HCT116 (cell line): ENCODE data around the gene TBC1D22B. TPM values are rescaled to one million over a fixed set of nuclear protein-coding genes. Genes with fewer than 3 reads are reported as not detected.

ENCODE experiments used
- ATAC-seq: fragments of 200-7000 bp; cut with Tn5 transposase; 2 replicates; pipeline ENCODE4 v1.9.1; 2020; ENCODE audit warnings: mild to moderate bottlenecking, moderate library complexity
- BruUV-seq: library from RNA; stranded (reverse); fragments of 400-500 nt; replicated peaks from 2 replicates; lab custom pipeline; 2021; lab: Mats Ljungman, UMichigan
- CTCF ChIA-PET: fragments of 300-600 bp; sonication (Branson Sonifier 250); formaldehyde crosslinking; loops from one replicate; lab custom pipeline; 2021; ENCODE audit warnings: antibody characterized with exemption; lab: Charles Lee
- POLR2A ChIA-PET: fragments of 300-600, 350-600 bp; sonication (Branson Sonifier 250); formaldehyde crosslinking; loops from one replicate; lab custom pipeline; 2021; ENCODE audit warnings: antibody characterized with exemption; lab: Charles Lee
- RAD21 ChIA-PET, 2 experiments: fragments of 300-600 bp; sonication (Branson Sonifier 250); formaldehyde crosslinking; loops; one replicate each; lab custom pipeline; 2023; ENCODE audit warnings: low total read pairs in 2 of 2; ENCODE audit not compliant: uncharacterized antibody in 2 of 2, unreplicated experiment in 2 of 2, low non-redundant PET in 1 of 2; lab: Charles Lee
- DNase-seq: peaks from one replicate; pipeline ENCODE4 v3.0.0-alpha.2; 2010; ENCODE audit warnings: low read depth, low spot score
- H2AFZ ChIP-seq: fragments of 200-600 bp; shearing (Covaris generic), sonication (generic); 2 replicates; pipeline ENCODE4 v1.6.1; 2017; ENCODE audit warnings: low read depth, mixed run types, mixed read lengths, antibody characterized with exemption, low read length; ENCODE audit not compliant: poor library complexity, severe bottlenecking
- H3K27ac ChIP-seq: 2 replicates; pipeline ENCODE4 v1.5.1; 2012; ENCODE audit warnings: low read depth, low read length
- H3K27me3 ChIP-seq: fragments of 200-600 bp; sonication (generic); 2 replicates; pipeline ENCODE4 v1.6.1; 2016; ENCODE audit warnings: mixed run types, low read length, mixed read lengths; ENCODE audit not compliant: insufficient read depth
- H3K36me3 ChIP-seq, 2 experiments: fragments of 200-500 bp in 1 of 2; fragments of 200-600 bp in 1 of 2; sonication (Bioruptor generic) in 1 of 2; sonication (generic) in 1 of 2; 2 replicates each; pipeline versions ENCODE4 v1.5.1 to v1.6.1; 2014 to 2016; ENCODE audit warnings: low read length in 2 of 2, inconsistent platforms in 1 of 2, mixed read lengths in 1 of 2, mixed run types in 1 of 2; ENCODE audit not compliant: insufficient read depth in 2 of 2, control insufficient read depth in 1 of 2
- H3K4me1 ChIP-seq, 2 experiments: fragments of 200-600 bp in 1 of 2; sonication (generic) in 1 of 2; 2 replicates each; pipeline versions ENCODE4 v1.5.1 to v1.6.1; 2012 to 2017; ENCODE audit warnings: low read length in 2 of 2, inconsistent platforms in 1 of 2, mild to moderate bottlenecking in 1 of 2, mixed read lengths in 1 of 2, mixed run types in 1 of 2, moderate library complexity in 1 of 2; ENCODE audit not compliant: insufficient read depth in 2 of 2, control insufficient read depth in 1 of 2
- H3K4me2 ChIP-seq: fragments of 200-600 bp; sonication (generic); 2 replicates; pipeline ENCODE4 v1.6.1; 2017; ENCODE audit warnings: mixed run types, low read length, mixed read lengths
- H3K4me3 ChIP-seq, 2 experiments: fragments of 200-600 bp in 1 of 2; sonication (generic) in 1 of 2; replicated peaks in 1 of 2; 2 replicates each; pipeline ENCODE4 v1.5.1; 2011 to 2016; ENCODE audit warnings: low read length in 2 of 2, control low read depth in 1 of 2, low read depth in 1 of 2, mild to moderate bottlenecking in 1 of 2, mixed read lengths in 1 of 2, mixed run types in 1 of 2
- H3K79me2 ChIP-seq: fragments of 200-600 bp; sonication (generic); 2 replicates; pipeline ENCODE4 v1.6.1; 2017; ENCODE audit warnings: mild to moderate bottlenecking, mixed run types, low read length, moderate library complexity, mixed read lengths; ENCODE audit not compliant: insufficient read depth
- H3K9ac ChIP-seq: fragments of 200-600 bp; sonication (generic); 2 replicates; pipeline ENCODE4 v1.6.1; 2016; ENCODE audit warnings: low read length, mixed read lengths
- H3K9me2 ChIP-seq: fragments of 200-600 bp; sonication (generic), shearing (Covaris generic); 2 replicates; pipeline ENCODE4 v1.6.1; 2017; ENCODE audit warnings: mixed run types, mild to moderate bottlenecking, moderate library complexity; ENCODE audit not compliant: insufficient read depth
- H3K9me3 ChIP-seq, 2 experiments: fragments of 200-500 bp in 1 of 2; fragments of 200-600 bp in 1 of 2; sonication (Bioruptor generic) in 1 of 2; sonication (generic) in 1 of 2; 2 replicates each; pipeline ENCODE4 v1.6.1; 2014 to 2017; ENCODE audit warnings: low read length in 2 of 2, mixed read lengths in 2 of 2, inconsistent platforms in 1 of 2, low read depth in 1 of 2, mild to moderate bottlenecking in 1 of 2, mixed run types in 1 of 2, moderate library complexity in 1 of 2; ENCODE audit not compliant: control insufficient read depth in 1 of 2, insufficient read depth in 1 of 2
- H4K20me1 ChIP-seq: fragments of 200-600 bp; sonication (generic), shearing (Covaris generic); 2 replicates; pipeline ENCODE4 v1.6.1; 2017; ENCODE audit warnings: mixed run types, mild to moderate bottlenecking, moderate library complexity; ENCODE audit not compliant: insufficient read depth
- CBX3 ChIP-seq: IDR thresholded peaks from 2 replicates; pipeline ENCODE4 v1.6.1; 2012; ENCODE audit warnings: low read depth
- EGR1 ChIP-seq: IDR thresholded peaks from 2 replicates; pipeline ENCODE4 v1.6.1; 2012; ENCODE audit warnings: low read depth
- ELF1 ChIP-seq: IDR thresholded peaks from 2 replicates; pipeline ENCODE4 v1.6.1; 2012; ENCODE audit warnings: low read depth, borderline replicate concordance
- EZH2 ChIP-seq: fragments of 200-600 bp; sonication (generic); IDR thresholded peaks from 2 replicates; pipeline ENCODE4 v1.6.1; 2017; ENCODE audit warnings: antibody characterized with exemption, mixed run types
- EZH2phosphoT487 ChIP-seq: fragments of 200-600 bp; IDR thresholded peaks from 2 replicates; pipeline ENCODE4 v1.6.1; 2018; ENCODE audit warnings: antibody characterized with exemption, borderline replicate concordance
- FOSL1 ChIP-seq: IDR thresholded peaks from 2 replicates; pipeline ENCODE4 v1.6.1; 2012; ENCODE audit warnings: low read depth
- JUND ChIP-seq: IDR thresholded peaks from 2 replicates; pipeline ENCODE4 v1.6.1; 2012
- POLR2A ChIP-seq: IDR thresholded peaks from 2 replicates; pipeline ENCODE4 v1.7.0; 2011; ENCODE audit warnings: borderline replicate concordance; ENCODE audit not compliant: insufficient read depth, insufficient read length; ENCODE audit errors: extremely low read depth
- SP1 ChIP-seq: IDR thresholded peaks from 2 replicates; pipeline ENCODE4 v1.6.1; 2012; ENCODE audit warnings: low read depth
- SRF ChIP-seq: IDR thresholded peaks from 2 replicates; pipeline ENCODE4 v1.6.1; 2012; ENCODE audit warnings: low read depth
- ZFX ChIP-seq: fragments of 450-650 bp; IDR thresholded peaks from 2 replicates; pipeline ENCODE4 v1.6.1; 2017
- intact Hi-C: fragments of 100-400 bp; cut with micrococcal nuclease; formaldehyde crosslinking; loops from 2 replicates; pipeline ENCODE4 v1.10.0; 2022
- total RNA-seq: library from RNA; stranded (reverse); gene quantifications from one replicate; pipeline ENCODE4 v1.2.1, GENCODE V29; 2021; ENCODE audit not compliant: unreplicated experiment
- TF ChIP-seq, protein P1 (sequence below): IDR thresholded peaks from 2 replicates; pipeline ENCODE4 v1.6.1; 2012
- TF ChIP-seq, protein P2 (sequence below), 3 experiments: fragments of 200-600 bp in 1 of 3; sonication (generic) in 1 of 3; IDR thresholded peaks in 2 of 3; conservative IDR thresholded peaks in 1 of 3; 2 replicates each; pipeline ENCODE4 v1.5.1; 2012 to 2017; ENCODE audit warnings: low read depth in 2 of 3, low read length in 2 of 3, antibody characterized with exemption in 1 of 3, borderline replicate concordance in 1 of 3, control low read depth in 1 of 3, mild to moderate bottlenecking in 1 of 3, mixed read lengths in 1 of 3, mixed run types in 1 of 3, moderate library complexity in 1 of 3; ENCODE audit not compliant: insufficient read depth in 1 of 3

Gene TBC1D22B
- total RNA-seq, 1 experiment from 2014 or later = 9.1 TPM

DNA sequence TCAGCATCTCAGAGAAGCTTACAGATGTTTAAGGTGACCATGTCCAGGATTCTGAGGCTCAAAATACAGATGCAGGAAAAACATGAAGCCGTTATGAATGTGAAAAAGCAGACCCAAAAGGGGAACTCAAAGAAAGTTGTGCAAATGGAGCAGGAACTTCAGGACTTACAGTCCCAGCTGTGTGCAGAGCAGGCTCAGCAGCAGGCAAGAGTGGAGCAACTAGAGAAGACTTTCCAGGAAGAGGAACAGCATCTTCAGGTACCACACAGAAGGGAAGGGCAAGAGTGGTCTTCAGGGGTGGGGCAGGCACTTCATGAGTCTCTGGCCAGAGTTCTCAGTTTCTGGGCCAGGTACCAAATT is 111.4 kb downstream of the TBC1D22B start:
- no peaks in the 10 kb centered on the region for H3K9me3 ChIP-seq

DNA sequence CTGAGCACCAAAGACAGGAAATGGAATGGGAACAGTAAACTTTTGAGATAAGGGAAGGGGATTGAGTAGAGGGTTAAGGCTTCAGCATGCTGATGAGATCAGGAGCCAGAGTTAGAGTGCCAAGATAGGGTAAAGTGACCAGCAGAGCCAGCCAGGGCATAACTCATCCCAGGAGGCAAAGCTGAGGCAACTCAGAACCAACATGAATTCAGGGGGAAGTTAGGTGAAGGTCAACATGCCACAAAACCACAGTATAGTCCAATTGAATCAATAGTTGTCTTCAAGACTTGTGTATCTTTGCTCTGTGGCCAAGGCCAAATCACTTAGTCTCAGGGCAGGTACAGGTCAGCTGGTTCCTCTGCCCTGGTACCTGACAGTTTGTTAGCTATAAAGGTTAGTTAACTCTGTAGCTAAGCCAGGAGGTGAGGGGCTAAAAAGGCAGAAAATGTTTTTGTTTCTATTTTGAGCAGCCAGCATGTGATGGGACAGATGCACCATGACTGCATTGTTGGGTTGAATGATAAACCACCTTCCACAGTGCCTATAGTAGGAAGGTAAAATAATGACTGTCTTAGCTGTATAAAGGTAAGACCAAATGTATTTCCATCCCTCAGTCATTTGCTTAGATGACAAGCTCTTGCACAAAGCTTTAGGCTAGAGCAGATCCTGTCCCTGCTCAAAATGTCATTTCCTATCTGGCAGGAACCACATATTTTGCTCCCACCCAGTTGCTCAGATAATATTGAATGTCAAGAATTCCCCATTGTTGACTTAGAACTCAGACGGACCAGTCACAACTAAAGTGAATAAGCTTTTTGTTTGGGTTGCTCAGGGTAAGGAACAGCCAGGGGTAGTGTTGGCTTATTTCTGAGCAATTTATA is 112.0 kb downstream of the TBC1D22B start:
- TF ChIP-seq, protein P1, sequence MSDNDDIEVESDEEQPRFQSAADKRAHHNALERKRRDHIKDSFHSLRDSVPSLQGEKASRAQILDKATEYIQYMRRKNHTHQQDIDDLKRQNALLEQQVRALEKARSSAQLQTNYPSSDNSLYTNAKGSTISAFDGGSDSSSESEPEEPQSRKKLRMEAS = no peak
- TF ChIP-seq EGR1 (no peak), ZFX (no peak), FOSL1 (no peak), SRF (no peak), SP1 (no peak), ELF1 (no peak), JUND (no peak), POLR2A (no peak)
- TF ChIP-seq, protein P2, sequence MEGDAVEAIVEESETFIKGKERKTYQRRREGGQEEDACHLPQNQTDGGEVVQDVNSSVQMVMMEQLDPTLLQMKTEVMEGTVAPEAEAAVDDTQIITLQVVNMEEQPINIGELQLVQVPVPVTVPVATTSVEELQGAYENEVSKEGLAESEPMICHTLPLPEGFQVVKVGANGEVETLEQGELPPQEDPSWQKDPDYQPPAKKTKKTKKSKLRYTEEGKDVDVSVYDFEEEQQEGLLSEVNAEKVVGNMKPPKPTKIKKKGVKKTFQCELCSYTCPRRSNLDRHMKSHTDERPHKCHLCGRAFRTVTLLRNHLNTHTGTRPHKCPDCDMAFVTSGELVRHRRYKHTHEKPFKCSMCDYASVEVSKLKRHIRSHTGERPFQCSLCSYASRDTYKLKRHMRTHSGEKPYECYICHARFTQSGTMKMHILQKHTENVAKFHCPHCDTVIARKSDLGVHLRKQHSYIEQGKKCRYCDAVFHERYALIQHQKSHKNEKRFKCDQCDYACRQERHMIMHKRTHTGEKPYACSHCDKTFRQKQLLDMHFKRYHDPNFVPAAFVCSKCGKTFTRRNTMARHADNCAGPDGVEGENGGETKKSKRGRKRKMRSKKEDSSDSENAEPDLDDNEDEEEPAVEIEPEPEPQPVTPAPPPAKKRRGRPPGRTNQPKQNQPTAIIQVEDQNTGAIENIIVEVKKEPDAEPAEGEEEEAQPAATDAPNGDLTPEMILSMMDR (IDR thresholded peaks at IDR 0.05 in 2 of 3, conservative IDR thresholded peaks at IDR 0.05 in 1 of 3; ENCODE audit: borderline replicate concordance in 1 of 3, insufficient read depth in 1 of 3, low read depth in 2 of 3, low read length in 2 of 3) = no peak
- ATAC-seq (no peak), DNase-seq (no peak)
- H3K27ac ChIP-seq = no peak overlapping the region
- no TSS peak for BruUV-seq
- H3K79me2 ChIP-seq = peaks cover 19% of the 10 kb centered on the region; the same call in 1 of the 2 replicates
- intact Hi-C loops = no loop called here
- ChIA-PET RAD21 (no interaction called here), CTCF (no interaction called here), POLR2A (no interaction called here)
- H3K9me3 ChIP-seq = no peaks in the 10 kb centered on the region
- no peaks in the 10 kb centered on the region for H3K27me3 ChIP-seq
- peaks cover 19 to 25% of the 10 kb centered on the region in 2 experiments; a peak in 3 of 4 replicates for H3K36me3 ChIP-seq
- H3K9me2 ChIP-seq = no peaks in the 10 kb centered on the region
- peaks cover 6% of the 10 kb centered on the region; the same call in 1 of the 2 replicates for H4K20me1 ChIP-seq
- H3K4me2 ChIP-seq = no peak overlapping the region
- H3K4me1 ChIP-seq = no peaks in the 10 kb centered on the region
- H3K9ac ChIP-seq = no peak overlapping the region
- H2AFZ ChIP-seq = no peak overlapping the region
- no peak overlapping the region for H3K4me3 ChIP-seq

More for the DNA sequence above, 111.4 kb downstream of the TBC1D22B start:
- no peak for TF ChIP-seq CBX3
- TF ChIP-seq ELF1 = no peak
- TF ChIP-seq EZH2 = no peak
- no peak for TF ChIP-seq EZH2phosphoT487
- TF ChIP-seq, protein P2 (IDR thresholded peaks at IDR 0.05 in 2 of 3, conservative IDR thresholded peaks at IDR 0.05 in 1 of 3; ENCODE audit: borderline replicate concordance in 1 of 3, insufficient read depth in 1 of 3, low read depth in 2 of 3, low read length in 2 of 3) = no peak
- ChIA-PET RAD21 (no interaction called here), POLR2A (no interaction called here), CTCF (no interaction called here)
- Histone ChIP-seq H3K4me2 (no peak overlapping the region), H2AFZ (no peak overlapping the region), H3K79me2 (peaks cover 19% of the 10 kb centered on the region; the same call in 1 of the 2 replicates), H3K4me3 (no peak overlapping the region), H3K9me2 (no peaks in the 10 kb centered on the region), H4K20me1 (peaks cover 6% of the 10 kb centered on the region; the same call in 1 of the 2 replicates), H3K9ac (no peak overlapping the region), H3K4me1 (no peaks in the 10 kb centered on the region), H3K27me3 (no peaks in the 10 kb centered on the region), H3K36me3 (peaks cover 19 to 28% of the 10 kb centered on the region in 2 experiments; a peak in 3 of 4 replicates), H3K27ac (no peak overlapping the region)
- ATAC-seq (no peak), DNase-seq (no peak)
- no TSS peak for BruUV-seq
- intact Hi-C loops = no loop called here
